K562 (cell line): ENCODE results near the gene BAD. TPM values are rescaled to one million over a fixed set of nuclear protein-coding genes. Genes with fewer than 3 reads are reported as not detected.

Source experiments
- ATF4 ChIP-seq: fragments of 450-650 bp; formaldehyde crosslinking; IDR thresholded peaks from 2 replicates; pipeline ENCODE4 v1.4.0; 2022; ENCODE audit warnings: mild to moderate bottlenecking, moderate library complexity
- CBX1 ChIP-seq: sonication (generic); IDR thresholded peaks from 2 replicates; pipeline ENCODE4 v1.6.1; 2016; ENCODE audit warnings: antibody characterized with exemption, low read depth, mild to moderate bottlenecking
- CC2D1A ChIP-seq: fragments of 450-650 bp; IDR thresholded peaks from 2 replicates; pipeline ENCODE4 v1.6.1; 2017; ENCODE audit warnings: mild to moderate bottlenecking
- ELF1 ChIP-seq: fragments of 200-800 bp; sonication (Bioruptor generic); IDR thresholded peaks from 2 replicates; pipeline ENCODE4 v1.6.1; 2016; ENCODE audit warnings: missing genetic modification characterization, missing compliant biosample characterization
- EP300 ChIP-seq: IDR thresholded peaks from 2 replicates; pipeline ENCODE4 v1.6.1; 2012; ENCODE audit warnings: low read length, improper control_type of control experiment
- ETS1 ChIP-seq: conservative IDR thresholded peaks from 2 replicates; pipeline ENCODE4 v1.6.1; 2011; ENCODE audit warnings: low read depth, mild to moderate bottlenecking, low read length; ENCODE audit not compliant: control insufficient read depth
- GATAD2B ChIP-seq: fragments of 450-650 bp; IDR thresholded peaks from 2 replicates; pipeline ENCODE4 v1.6.1; 2017; ENCODE audit warnings: mild to moderate bottlenecking, borderline replicate concordance
- HLTF ChIP-seq: fragments of 450-650 bp; IDR thresholded peaks from 2 replicates; pipeline ENCODE4 v1.6.1; 2016
- JUN ChIP-seq, 2 experiments: sonication (generic) in 1 of 2; formaldehyde crosslinking in 1 of 2; IDR thresholded peaks; 2 replicates each; pipeline versions ENCODE4 v1.6.1 to v1.8.0; 2012 to 2022; ENCODE audit warnings: borderline replicate concordance in 2 of 2, mild to moderate bottlenecking in 2 of 2, improper control_type of control experiment in 1 of 2, low read depth in 1 of 2, low read length in 1 of 2, missing genetic modification reagents in 1 of 2
- MAZ ChIP-seq, 2 experiments: fragments of 450-650 bp in 1 of 2; sonication (generic) in 1 of 2; formaldehyde crosslinking; IDR thresholded peaks in 1 of 2; conservative IDR thresholded peaks in 1 of 2; 2 replicates each; pipeline versions ENCODE4 v1.4.0 to v1.5.0; 2020; ENCODE audit warnings: mild to moderate bottlenecking in 1 of 2, missing genetic modification reagents in 1 of 2
- NCOA1 ChIP-seq: fragments of 450-650 bp; IDR thresholded peaks from 2 replicates; pipeline ENCODE4 v1.6.1; 2016; ENCODE audit warnings: low read depth
- NRF1 ChIP-seq, 2 experiments: fragments of 450-650 bp; IDR thresholded peaks in 1 of 2; conservative IDR thresholded peaks in 1 of 2; 2 replicates each; pipeline ENCODE4 v1.6.1; 2014; ENCODE audit warnings: mild to moderate bottlenecking in 2 of 2
- POLR2A ChIP-seq: fragments of 450-650 bp; conservative IDR thresholded peaks from 2 replicates; pipeline ENCODE4 v1.6.1; 2016
- POLR2G ChIP-seq: fragments of 200-400 bp; formaldehyde crosslinking; IDR thresholded peaks from 2 replicates; pipeline ENCODE4 v1.6.1; 2017; ENCODE audit warnings: low read depth, mild to moderate bottlenecking, antibody characterized with exemption, low read length, moderate library complexity
- RFX7 ChIP-seq: fragments of 250-450 bp; sonication (Bioruptor Pico); IDR thresholded peaks from 2 replicates; pipeline ENCODE4 v1.5.1; 2021; ENCODE audit warnings: mild to moderate bottlenecking
- RNF2 ChIP-seq: sonication (generic); IDR thresholded peaks from 2 replicates; pipeline ENCODE4 v1.6.1; 2016
- TAF7 ChIP-seq: fragments of 450-650 bp; IDR thresholded peaks from 2 replicates; pipeline ENCODE4 v1.6.1; 2016; ENCODE audit warnings: missing genetic modification characterization, missing compliant biosample characterization
- ZNF384 ChIP-seq: IDR thresholded peaks from 2 replicates; pipeline ENCODE4 v1.6.1; 2012; ENCODE audit warnings: low read depth, low read length, improper control_type of control experiment
- ZNF75A ChIP-seq: fragments of 450-650 bp; formaldehyde crosslinking; IDR thresholded peaks from 2 replicates; pipeline ENCODE4 v1.4.0; 2020; ENCODE audit warnings: mild to moderate bottlenecking
- polyA plus RNA-seq, 8 experiments: library from polyadenylated mRNA; depleted of rRNA in 4 of 8; stranded (reverse) in 5 of 8; unstranded in 3 of 8; fragments of >200 nt; fragmentation: Nextera tagmentation in 2 of 8; fragmentation: Illumina TruSeq in 1 of 8; extraction: Ambion mirVana in 2 of 8; extraction: Trizol in 1 of 8; gene quantifications; 2 replicates each; pipeline versions ENCODE4 v1.2.1 to v1.2.3, GENCODE V29; 2011 to 2014; ENCODE audit warnings: inconsistent platforms in 1 of 8, missing spikeins in 1 of 8
- total RNA-seq, 7 experiments: library from RNA; depleted of rRNA in 6 of 7; stranded (reverse); fragments of >200 nt in 6 of 7; fragmentation: Illumina TruSeq in 2 of 7; extraction: Trizol in 2 of 7; gene quantifications; 2 replicates each; pipeline versions ENCODE4 v1.2.1 to v1.2.3, GENCODE V29; 2011 to 2021; ENCODE audit warnings: low replicate concordance in 1 of 7
- TF ChIP-seq, protein P1 (sequence below): fragments of 450-650 bp; IDR thresholded peaks from 2 replicates; pipeline ENCODE4 v1.6.1; 2017; ENCODE audit warnings: antibody characterized with exemption, mild to moderate bottlenecking

Gene BAD
- total and polyA plus RNA-seq, 9 of the 15 experiments (the other 6 are each of a cell fraction or from before 2014, with no cell fraction given): 0.61 to 45.6 (median 11.8) TPM

- TF ChIP-seq ETS1: 0 out of 2 replicates have a peak, but pooled peaks have one; percentile 54
- peak; percentile 19 for TF ChIP-seq EP300
- no peak; the same call in 1 of the 2 replicates for TF ChIP-seq CC2D1A
- peak; percentile 31; the same call in 1 of the 2 replicates for TF ChIP-seq NCOA1
- TF ChIP-seq ZNF75A (CRISPR knock-in tag): peak; percentile 37; the same call in 1 of the 2 replicates
- peak; percentile 44; the same call in 1 of the 2 replicates for TF ChIP-seq GATAD2B
- TF ChIP-seq HLTF: peak; percentile 74; the same call in 1 of the 2 replicates
- TF ChIP-seq, protein P1, sequence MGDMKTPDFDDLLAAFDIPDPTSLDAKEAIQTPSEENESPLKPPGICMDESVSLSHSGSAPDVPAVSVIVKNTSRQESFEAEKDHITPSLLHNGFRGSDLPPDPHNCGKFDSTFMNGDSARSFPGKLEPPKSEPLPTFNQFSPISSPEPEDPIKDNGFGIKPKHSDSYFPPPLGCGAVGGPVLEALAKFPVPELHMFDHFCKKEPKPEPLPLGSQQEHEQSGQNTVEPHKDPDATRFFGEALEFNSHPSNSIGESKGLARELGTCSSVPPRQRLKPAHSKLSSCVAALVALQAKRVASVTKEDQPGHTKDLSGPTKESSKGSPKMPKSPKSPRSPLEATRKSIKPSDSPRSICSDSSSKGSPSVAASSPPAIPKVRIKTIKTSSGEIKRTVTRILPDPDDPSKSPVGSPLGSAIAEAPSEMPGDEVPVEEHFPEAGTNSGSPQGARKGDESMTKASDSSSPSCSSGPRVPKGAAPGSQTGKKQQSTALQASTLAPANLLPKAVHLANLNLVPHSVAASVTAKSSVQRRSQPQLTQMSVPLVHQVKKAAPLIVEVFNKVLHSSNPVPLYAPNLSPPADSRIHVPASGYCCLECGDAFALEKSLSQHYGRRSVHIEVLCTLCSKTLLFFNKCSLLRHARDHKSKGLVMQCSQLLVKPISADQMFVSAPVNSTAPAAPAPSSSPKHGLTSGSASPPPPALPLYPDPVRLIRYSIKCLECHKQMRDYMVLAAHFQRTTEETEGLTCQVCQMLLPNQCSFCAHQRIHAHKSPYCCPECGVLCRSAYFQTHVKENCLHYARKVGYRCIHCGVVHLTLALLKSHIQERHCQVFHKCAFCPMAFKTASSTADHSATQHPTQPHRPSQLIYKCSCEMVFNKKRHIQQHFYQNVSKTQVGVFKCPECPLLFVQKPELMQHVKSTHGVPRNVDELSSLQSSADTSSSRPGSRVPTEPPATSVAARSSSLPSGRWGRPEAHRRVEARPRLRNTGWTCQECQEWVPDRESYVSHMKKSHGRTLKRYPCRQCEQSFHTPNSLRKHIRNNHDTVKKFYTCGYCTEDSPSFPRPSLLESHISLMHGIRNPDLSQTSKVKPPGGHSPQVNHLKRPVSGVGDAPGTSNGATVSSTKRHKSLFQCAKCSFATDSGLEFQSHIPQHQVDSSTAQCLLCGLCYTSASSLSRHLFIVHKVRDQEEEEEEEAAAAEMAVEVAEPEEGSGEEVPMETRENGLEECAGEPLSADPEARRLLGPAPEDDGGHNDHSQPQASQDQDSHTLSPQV: peak; percentile 85
- TF ChIP-seq MAZ (CRISPR knock-in tag; conservative IDR thresholded peaks at IDR 0.05 in 1 of 2, IDR thresholded peaks at IDR 0.05 in 1 of 2): peak in 1 of 2 experiments; percentile 34; a peak in 2 of 4 replicates
- peak; percentile 75; the same call in 1 of the 2 replicates for TF ChIP-seq ELF1 (tag)
- peak; percentile 51; the same call in 1 of the 2 replicates for TF ChIP-seq TAF7
- peak; percentile 75 for TF ChIP-seq POLR2G
- TF ChIP-seq RNF2: peak; percentile 39; the same call in 1 of the 2 replicates
- no peak for TF ChIP-seq ATF4 (CRISPR knock-in tag)
- TF ChIP-seq ZNF384: 0 out of 2 replicates have a peak, but pooled peaks have one; percentile 8
- TF ChIP-seq JUN (IDR thresholded peaks at IDR 0.05; ENCODE audit: borderline replicate concordance, low read depth, low read length): peak; percentile 56; the same call in 1 of the 2 replicates
- no peak for TF ChIP-seq JUN (CRISPR knock-in tag; IDR thresholded peaks at IDR 0.05; ENCODE audit: borderline replicate concordance)
- peak; percentile 44; the same call in 1 of the 2 replicates for TF ChIP-seq CBX1
- peak; percentile 77 for TF ChIP-seq POLR2A
- peak; percentile 55 to 62 for TF ChIP-seq NRF1 (conservative IDR thresholded peaks at IDR 0.05 in 1 of 2, IDR thresholded peaks at IDR 0.05 in 1 of 2)
- peak; percentile 56; the same call in 1 of the 2 replicates for TF ChIP-seq RFX7 (CRISPR knock-in tag)
These were observed 20.0 kb upstream of the BAD start (continued) for GRCh38 chr11:64304316-64305072.
